BJ (cell line): ENCODE measurements around the gene UGT1A9. TPM values are rescaled to one million over a fixed set of nuclear protein-coding genes. Genes with fewer than 3 reads are reported as not detected.
"Not testable (repeated sequence)": the region's sequence is repeated elsewhere in the genome, so short reads cannot be mapped to it uniquely, and the experiment has no call there.

Experiments used
- CTCF ChIA-PET: fragments of 350-600 bp; formaldehyde crosslinking; extraction: SDS; loops from one replicate; lab custom pipeline; 2021; ENCODE audit warnings: antibody characterized with exemption, inconsistent platforms; lab: Yijun Ruan, JAX
- POLR2A ChIA-PET: fragments of 300-600 bp; sonication (Branson Sonifier 250); formaldehyde crosslinking; extraction: SDS; loops from one replicate; lab custom pipeline; 2021; ENCODE audit warnings: antibody characterized with exemption; lab: Charles Lee
- DNase-seq: peaks from one replicate; pipeline ENCODE4 v3.0.0-alpha.2; 2011; ENCODE audit warnings: low read depth
- H3K27me3 ChIP-seq: 2 replicates; pipeline ENCODE4 v1.6.0; 2011; ENCODE audit warnings: low read length; ENCODE audit not compliant: control insufficient read depth, insufficient read depth
- H3K36me3 ChIP-seq: 2 replicates; pipeline ENCODE4 v1.5.1; 2011; ENCODE audit warnings: low read length; ENCODE audit not compliant: control insufficient read depth, insufficient read depth
- H3K4me3 ChIP-seq: 2 replicates; pipeline ENCODE4 v1.5.1; 2011; ENCODE audit warnings: low read depth, mild to moderate bottlenecking, control low read depth, low read length
- CTCF ChIP-seq: IDR thresholded peaks from 2 replicates; pipeline ENCODE4 v1.5.1; 2011; ENCODE audit warnings: low read depth, mild to moderate bottlenecking, control low read depth, inconsistent platforms, low read length, moderate library complexity; ENCODE audit not compliant: insufficient read depth
- polyA minus RNA-seq: library from RNA; depleted of rRNA, polyadenylated mRNA; stranded (reverse); fragments of >200 nt; gene quantifications from 2 replicates; pipeline ENCODE4 v1.2.3, GENCODE V29; 2011; rRNA and poly(A)+ RNA removed
- polyA plus RNA-seq: library from polyadenylated mRNA; depleted of rRNA; stranded (reverse); fragments of >200 nt; gene quantifications from 2 replicates; pipeline ENCODE4 v1.2.3, GENCODE V29; 2011; rRNA removed

Gene UGT1A9
- polyA plus RNA-seq (not detected in 2 replicates), polyA minus RNA-seq (not detected in 2 replicates)

- CTCF ChIA-PET: interaction anchor here (0.6 to 1.2 kb wide), 2 partner anchors 40 to 227 kb away, joined by 3 to 4 read pairs; no protein-coding TSS in a partner anchor
Observed at GRCh38 chr2:233671290-233672161, at the start of gene UGT1A9. Gene UGT1A9, plus strand, starts transcription at chr2:233671898. Its CDS starts 37 bp downstream, at chr2:233671935.

GRCh38 chr2:233627331-233628025 is 44.2 kb upstream of the UGT1A9 start:
- CTCF ChIA-PET: no interaction called here

More at GRCh38 chr2:233671290-233672161, at the start of gene UGT1A9:
- no peaks in the 10 kb centered on the region for H3K36me3 ChIP-seq
- H3K4me3 ChIP-seq: no peak within 1 kb of the TSS
- no peak for TF ChIP-seq CTCF
- no peak for DNase-seq
- no peaks in the 10 kb centered on the region for H3K27me3 ChIP-seq
- POLR2A ChIA-PET: no interaction called here

GRCh38 chr2:233636306-233636705 is 35.4 kb upstream of the UGT1A9 start, which contains the start of gene UGT1A10:
Gene UGT1A10, plus strand, starts transcription at chr2:233636448. Its CDS starts 75 bp downstream, at chr2:233636523.
- DNase-seq, CTCF ChIA-PET, POLR2A ChIA-PET, H3K4me3 ChIP-seq, H3K36me3 ChIP-seq, H3K27me3 ChIP-seq: not testable (repeated sequence)

More at GRCh38 chr2:233627331-233628025, 44.2 kb upstream of the UGT1A9 start:
- POLR2A ChIA-PET: interaction anchor here (0.5 to 0.6 kb wide), 3 partner anchors 62 to 246 kb away, joined by 3 to 12 read pairs (median 3); no protein-coding TSS in a partner anchor
- Histone ChIP-seq H3K36me3 (no peaks in the 10 kb centered on the region), H3K27me3 (no peaks in the 10 kb centered on the region), H3K4me3 (no peak overlapping the region)
- no peak for TF ChIP-seq CTCF
- DNase-seq: no peak

DNA sequence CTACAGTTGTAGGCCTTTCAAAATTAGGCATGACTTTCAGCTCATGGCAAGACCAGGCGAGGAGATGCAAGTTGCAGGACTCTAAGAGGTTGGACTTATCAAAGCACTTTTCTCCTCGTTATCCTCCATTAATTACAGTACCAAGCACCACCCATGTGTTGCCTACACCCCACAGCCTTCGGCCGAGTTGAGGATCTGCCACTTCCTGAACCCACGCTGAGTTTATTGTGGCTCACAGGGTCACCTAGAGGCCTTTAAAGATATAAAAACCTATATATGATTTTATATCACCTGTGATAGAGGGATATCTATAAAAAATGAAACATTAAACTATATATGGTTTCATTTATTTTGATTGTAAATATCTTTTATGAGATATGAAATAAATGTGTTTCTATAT is 32.9 kb upstream of the UGT1A9 start:
- Histone ChIP-seq H3K27me3 (no peaks in the 10 kb centered on the region), H3K4me3 (no peak overlapping the region), H3K36me3 (no peaks in the 10 kb centered on the region)
- no peak for TF ChIP-seq CTCF
- ChIA-PET CTCF (no interaction called here), POLR2A (no interaction called here)
- DNase-seq: no peak

DNA sequence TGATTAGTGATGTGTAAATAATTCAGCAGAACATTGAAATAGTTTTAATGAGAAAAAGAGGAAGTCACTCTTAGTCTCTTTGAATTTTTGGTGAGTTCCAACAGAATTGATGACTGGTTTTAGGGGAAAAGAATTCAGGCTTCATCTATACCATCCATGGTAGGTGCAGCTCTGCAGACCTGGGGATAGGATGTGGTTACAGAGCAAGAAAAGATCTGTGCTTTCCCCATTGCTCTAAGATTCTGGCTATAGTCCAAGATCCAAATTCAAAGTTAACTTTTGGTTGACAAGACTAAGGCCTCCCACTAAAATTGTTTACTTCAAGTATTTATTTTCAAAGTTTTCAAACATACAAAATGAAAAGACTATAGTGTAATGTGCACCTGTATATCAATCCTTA is 31.8 kb upstream of the UGT1A9 start:
- no peak for DNase-seq
- Histone ChIP-seq H3K36me3 (no peaks in the 10 kb centered on the region), H3K27me3 (no peaks in the 10 kb centered on the region), H3K4me3 (no peak overlapping the region)
- ChIA-PET CTCF (no interaction called here), POLR2A (no interaction called here)
- no peak for TF ChIP-seq CTCF
